Measurements from ENCODE around the gene HOXA6. TPM values are rescaled to one million over a fixed set of nuclear protein-coding genes. Genes with fewer than 3 reads are reported as not detected.
A peak's percentile ranks its signal among the peaks of the same experiment; 100 is the strongest.

Gene HOXA6
- total and polyA plus RNA-seq, 10 of the 15 experiments (the other 5 are each of a cell fraction or from before 2014, with no cell fraction given), result 0.08 TPM; not detected in 9

GRCh38 chr7:27124096-27124901, 23.3 kb downstream of the HOXA6 start:
- ATAC-seq (no peak), DNase-seq (ENCODE audit: low read depth, low spot score) (no peak), FAIRE-seq (no peak)
- no peak for TF ChIP-seq POU2F2 (IDR thresholded peaks at IDR 0.05; ENCODE audit: borderline replicate concordance, low read depth, low read length)
- TF ChIP-seq RAD51 (IDR thresholded peaks at IDR 0.05), result peak; percentile 50; the same call in 1 of the 2 replicates
- in situ Hi-C loops (cut with MboI) (no loop called here), intact Hi-C loops (cut with micrococcal nuclease; ENCODE audit: unreplicated experiment) (no loop called here)
- Histone ChIP-seq H3K27ac (ENCODE audit: control insufficient read depth, insufficient read depth) (no peak overlapping the region), H3K27me3 (replicated peaks in 1 of 2; ENCODE audit: control insufficient read depth in 2 of 2, insufficient read depth in 2 of 2, low read length in 1 of 2) (peaks cover 0 to 2% of the 10 kb centered on the region in 2 experiments; a peak in 3 of 4 replicates), H3K4me1 (ENCODE audit: control insufficient read depth, insufficient read depth, low read length) (no peaks in the 10 kb centered on the region), H3K79me2 (ENCODE audit: control insufficient read depth, insufficient read depth, low read length) (no peaks in the 10 kb centered on the region), H3K4me2 (ENCODE audit: control insufficient read depth, insufficient read depth) (no peak overlapping the region), H3K9ac (ENCODE audit: control insufficient read depth, insufficient read depth, low read length) (no peak overlapping the region), H2AFZ (ENCODE audit: control insufficient read depth, low read depth, low read length) (no peak overlapping the region), H3K36me3 (ENCODE audit: control insufficient read depth in 2 of 2, insufficient read depth in 2 of 2, low read length in 1 of 2) (no peaks in the 10 kb centered on the region), H4K20me1 (ENCODE audit: control insufficient read depth, insufficient read depth) (no peaks in the 10 kb centered on the region), H3K4me3 (no peak overlapping the region), H3K9me3 (replicated peaks; ENCODE audit: control insufficient read depth, insufficient read depth, low read length) (no peaks in the 10 kb centered on the region)
- ChIA-PET CTCF (no interaction called here), RAD21 (ENCODE audit: unreplicated experiment) (no interaction called here), SMC1A (ENCODE audit: uncharacterized antibody, unreplicated experiment) (no interaction called here), POLR2A (no interaction called here)
- WGBS (ENCODE audit: insufficient coverage, insufficient replicate concordance, low lambda C conversion rate, missing lambda C conversion rate), result 81% methylated on average over 43 of the region's 43 CpGs
- no TSS peak for BruUV-seq (replicated peaks)

DNA sequence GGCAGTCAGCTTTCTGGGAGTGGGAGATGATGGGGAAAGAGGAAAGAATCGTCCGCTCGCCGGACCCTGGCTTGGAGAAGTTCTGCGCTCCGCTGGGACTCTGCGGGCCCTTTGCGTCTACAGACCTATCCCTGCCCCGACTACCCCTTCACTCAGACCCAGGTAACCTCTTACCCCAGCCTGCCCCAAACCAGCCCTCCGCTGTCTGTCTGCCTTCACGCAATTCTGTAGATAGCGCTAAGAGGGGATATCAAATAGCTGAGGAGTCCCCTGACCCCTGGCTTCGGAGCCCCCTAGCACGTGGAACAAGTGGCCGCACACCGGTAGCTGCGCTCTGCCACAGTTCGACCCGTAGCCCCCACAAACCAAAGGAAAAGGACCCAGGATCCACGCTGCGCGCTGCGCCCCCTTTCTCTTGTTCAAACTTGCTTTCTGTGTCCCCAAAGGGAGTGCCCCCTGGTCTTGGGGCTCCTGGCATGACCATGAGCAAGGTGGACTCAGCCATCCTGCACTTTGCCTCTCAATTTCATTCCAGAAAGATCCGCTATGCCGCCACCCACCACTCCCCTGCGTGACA, 24.0 kb downstream of the HOXA6 start:
- RAD21 ChIA-PET (ENCODE audit: unreplicated experiment), result no interaction called here
- intact Hi-C loops (cut with micrococcal nuclease; ENCODE audit: unreplicated experiment), result no loop called here
- H2AFZ ChIP-seq (ENCODE audit: control insufficient read depth, low read depth, low read length), result no peak overlapping the region
- CTCF ChIA-PET, result no interaction called here
- in situ Hi-C loops (cut with MboI), result no loop called here
- SMC1A ChIA-PET (ENCODE audit: uncharacterized antibody, unreplicated experiment), result no interaction called here
- 84% methylated on average over 26 of the region's 26 CpGs for WGBS (ENCODE audit: insufficient coverage, insufficient replicate concordance, low lambda C conversion rate, missing lambda C conversion rate)
- H3K27me3 ChIP-seq (replicated peaks in 1 of 2; ENCODE audit: control insufficient read depth in 2 of 2, insufficient read depth in 2 of 2, low read length in 1 of 2), result peaks cover 0 to 2% of the 10 kb centered on the region in 2 experiments; a peak in 3 of 4 replicates
- H3K27ac ChIP-seq (ENCODE audit: control insufficient read depth, insufficient read depth), result no peak overlapping the region
- no peak overlapping the region for H3K4me3 ChIP-seq
- POLR2A ChIA-PET, result no interaction called here
- H4K20me1 ChIP-seq (ENCODE audit: control insufficient read depth, insufficient read depth), result no peaks in the 10 kb centered on the region
- H3K9me3 ChIP-seq (replicated peaks; ENCODE audit: control insufficient read depth, insufficient read depth, low read length), result no peaks in the 10 kb centered on the region
- no peaks in the 10 kb centered on the region for H3K4me1 ChIP-seq (ENCODE audit: control insufficient read depth, insufficient read depth, low read length)
- no TSS peak for BruUV-seq (replicated peaks)
- no peak for DNase-seq (ENCODE audit: low read depth, low spot score)
- no peaks in the 10 kb centered on the region for H3K79me2 ChIP-seq (ENCODE audit: control insufficient read depth, insufficient read depth, low read length)
- H3K4me2 ChIP-seq (ENCODE audit: control insufficient read depth, insufficient read depth), result no peak overlapping the region
- ATAC-seq, result no peak
- H3K9ac ChIP-seq (ENCODE audit: control insufficient read depth, insufficient read depth, low read length), result no peak overlapping the region
- no peak for FAIRE-seq
- H3K36me3 ChIP-seq (ENCODE audit: control insufficient read depth in 2 of 2, insufficient read depth in 2 of 2, low read length in 1 of 2), result no peaks in the 10 kb centered on the region
- TF ChIP-seq ESRRA (IDR thresholded peaks at IDR 0.05; ENCODE audit: low read length), result no peak
- TF ChIP-seq, protein P1, sequence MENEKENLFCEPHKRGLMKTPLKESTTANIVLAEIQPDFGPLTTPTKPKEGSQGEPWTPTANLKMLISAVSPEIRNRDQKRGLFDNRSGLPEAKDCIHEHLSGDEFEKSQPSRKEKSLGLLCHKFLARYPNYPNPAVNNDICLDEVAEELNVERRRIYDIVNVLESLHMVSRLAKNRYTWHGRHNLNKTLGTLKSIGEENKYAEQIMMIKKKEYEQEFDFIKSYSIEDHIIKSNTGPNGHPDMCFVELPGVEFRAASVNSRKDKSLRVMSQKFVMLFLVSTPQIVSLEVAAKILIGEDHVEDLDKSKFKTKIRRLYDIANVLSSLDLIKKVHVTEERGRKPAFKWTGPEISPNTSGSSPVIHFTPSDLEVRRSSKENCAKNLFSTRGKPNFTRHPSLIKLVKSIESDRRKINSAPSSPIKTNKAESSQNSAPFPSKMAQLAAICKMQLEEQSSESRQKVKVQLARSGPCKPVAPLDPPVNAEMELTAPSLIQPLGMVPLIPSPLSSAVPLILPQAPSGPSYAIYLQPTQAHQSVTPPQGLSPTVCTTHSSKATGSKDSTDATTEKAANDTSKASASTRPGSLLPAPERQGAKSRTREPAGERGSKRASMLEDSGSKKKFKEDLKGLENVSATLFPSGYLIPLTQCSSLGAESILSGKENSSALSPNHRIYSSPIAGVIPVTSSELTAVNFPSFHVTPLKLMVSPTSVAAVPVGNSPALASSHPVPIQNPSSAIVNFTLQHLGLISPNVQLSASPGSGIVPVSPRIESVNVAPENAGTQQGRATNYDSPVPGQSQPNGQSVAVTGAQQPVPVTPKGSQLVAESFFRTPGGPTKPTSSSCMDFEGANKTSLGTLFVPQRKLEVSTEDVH (IDR thresholded peaks at IDR 0.05; ENCODE audit: low read depth, partially characterized antibody), result no peak
- no peak for TF ChIP-seq RCOR1 (conservative IDR thresholded peaks at IDR 0.05; ENCODE audit: low read depth, low read length)
- no peak for TF ChIP-seq NFIC (IDR thresholded peaks at IDR 0.05; ENCODE audit: low read depth, low read length)
- no peak for TF ChIP-seq SIX5 (IDR thresholded peaks at IDR 0.05; ENCODE audit: low read depth, low read length, severe bottlenecking)
- TF ChIP-seq, protein P2, sequence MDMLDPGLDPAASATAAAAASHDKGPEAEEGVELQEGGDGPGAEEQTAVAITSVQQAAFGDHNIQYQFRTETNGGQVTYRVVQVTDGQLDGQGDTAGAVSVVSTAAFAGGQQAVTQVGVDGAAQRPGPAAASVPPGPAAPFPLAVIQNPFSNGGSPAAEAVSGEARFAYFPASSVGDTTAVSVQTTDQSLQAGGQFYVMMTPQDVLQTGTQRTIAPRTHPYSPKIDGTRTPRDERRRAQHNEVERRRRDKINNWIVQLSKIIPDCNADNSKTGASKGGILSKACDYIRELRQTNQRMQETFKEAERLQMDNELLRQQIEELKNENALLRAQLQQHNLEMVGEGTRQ (IDR thresholded peaks at IDR 0.05; ENCODE audit: borderline replicate concordance, low read depth, low read length), result no peak
- TF ChIP-seq, protein P3, sequence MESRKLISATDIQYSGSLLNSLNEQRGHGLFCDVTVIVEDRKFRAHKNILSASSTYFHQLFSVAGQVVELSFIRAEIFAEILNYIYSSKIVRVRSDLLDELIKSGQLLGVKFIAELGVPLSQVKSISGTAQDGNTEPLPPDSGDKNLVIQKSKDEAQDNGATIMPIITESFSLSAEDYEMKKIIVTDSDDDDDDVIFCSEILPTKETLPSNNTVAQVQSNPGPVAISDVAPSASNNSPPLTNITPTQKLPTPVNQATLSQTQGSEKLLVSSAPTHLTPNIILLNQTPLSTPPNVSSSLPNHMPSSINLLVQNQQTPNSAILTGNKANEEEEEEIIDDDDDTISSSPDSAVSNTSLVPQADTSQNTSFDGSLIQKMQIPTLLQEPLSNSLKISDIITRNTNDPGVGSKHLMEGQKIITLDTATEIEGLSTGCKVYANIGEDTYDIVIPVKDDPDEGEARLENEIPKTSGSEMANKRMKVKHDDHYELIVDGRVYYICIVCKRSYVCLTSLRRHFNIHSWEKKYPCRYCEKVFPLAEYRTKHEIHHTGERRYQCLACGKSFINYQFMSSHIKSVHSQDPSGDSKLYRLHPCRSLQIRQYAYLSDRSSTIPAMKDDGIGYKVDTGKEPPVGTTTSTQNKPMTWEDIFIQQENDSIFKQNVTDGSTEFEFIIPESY (IDR thresholded peaks at IDR 0.05), result no peak
- TF ChIP-seq KDM1A (IDR thresholded peaks at IDR 0.05; ENCODE audit: borderline replicate concordance), result no peak

Measured in GM12878 (cell line).